GM18498 (cell line): ENCODE data around the gene SLC10A3.
A peak's percentile ranks its signal among the peaks of the same experiment; 100 is the strongest.
"Not testable (repeated sequence)": the region's sequence is repeated elsewhere in the genome, so short reads cannot be mapped to it uniquely, and the experiment has no call there.

ENCODE experiments used
- ATAC-seq: cut with Tn5 transposase; IDR thresholded peaks from one replicate; pipeline ENCODE4 v1.9.1; 2021; ENCODE audit warnings: mild to moderate bottlenecking, moderate library complexity; ENCODE audit not compliant: unreplicated experiment

SLC10A3 gene

GRCh38 chrX:154509455-154509854, 19.0 kb upstream of the SLC10A3 start:
- ATAC-seq: no peak

- ATAC-seq: no peak
Measured at GRCh38 chrX:154508384-154508745, 17.9 kb upstream of the SLC10A3 start.

- ATAC-seq: no peak
Measured at GRCh38 chrX:154507673-154508383, 17.4 kb upstream of the SLC10A3 start.

GRCh38 chrX:154506483-154507332, 16.3 kb upstream of the SLC10A3 start:
- ATAC-seq: no peak

DNA sequence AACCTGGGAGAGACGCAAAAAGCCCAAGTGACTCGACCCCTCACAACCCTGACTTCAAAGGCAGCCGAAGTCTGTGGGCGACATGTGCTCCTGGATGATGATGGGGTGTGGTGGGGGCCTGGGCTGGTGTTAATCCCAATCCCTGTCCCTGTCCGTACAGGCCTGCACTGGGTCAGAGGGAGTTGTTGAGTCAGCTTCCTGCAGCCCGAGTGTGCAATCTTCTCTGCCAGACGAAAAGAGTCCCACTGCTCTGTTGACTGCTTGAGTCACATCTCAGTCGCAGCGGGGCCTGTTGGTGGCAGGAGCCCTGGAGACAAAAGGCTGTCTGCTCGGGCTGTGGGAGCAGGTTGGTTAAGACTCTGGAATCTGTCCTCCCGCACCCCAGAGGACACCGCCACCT, 15.3 kb upstream of the SLC10A3 start:
- ATAC-seq: no peak

DNA sequence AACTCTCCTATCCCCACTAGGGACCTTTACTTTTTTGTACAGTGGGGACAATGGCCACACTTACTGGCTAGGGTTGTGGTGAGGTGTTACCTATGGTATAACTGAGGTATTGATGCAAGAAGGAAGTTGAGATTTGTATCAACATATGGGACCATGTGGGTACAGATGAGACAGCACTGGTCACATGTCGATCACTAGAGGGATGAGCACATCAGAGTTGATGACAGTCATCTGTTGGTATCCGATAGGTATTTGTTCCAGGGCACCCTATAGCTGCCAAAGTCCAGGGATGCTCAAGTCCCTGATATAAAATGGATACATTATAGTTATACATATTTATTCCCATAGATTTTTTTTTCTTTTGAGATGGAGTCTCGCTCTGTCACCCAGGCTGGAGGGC, 12.6 kb upstream of the SLC10A3 start:
- no peak for ATAC-seq

DNA sequence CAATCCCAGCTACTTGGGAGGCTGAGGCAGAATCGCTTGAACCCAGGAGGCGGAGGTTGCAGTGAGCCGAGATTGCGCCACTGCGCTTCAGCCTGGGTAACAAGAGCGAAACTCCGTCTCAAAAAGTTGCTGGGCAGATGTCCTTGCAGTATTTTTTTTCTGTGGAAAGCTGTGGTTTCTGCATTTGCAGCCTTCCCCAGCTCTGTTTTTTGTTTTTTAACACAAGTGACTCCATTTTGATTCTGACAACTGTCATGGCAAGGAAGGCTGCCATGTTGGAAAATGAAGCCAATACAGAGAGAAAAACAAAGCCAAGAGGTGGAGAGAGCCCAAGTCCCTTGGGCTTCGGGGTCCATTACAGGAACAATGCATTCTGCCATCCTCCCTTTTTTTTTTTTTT, 11.7 kb upstream of the SLC10A3 start:
- no peak for ATAC-seq

- not testable (repeated sequence) for ATAC-seq
Measured at GRCh38 chrX:154501423-154501822, 11.0 kb upstream of the SLC10A3 start.

- not testable (repeated sequence) for ATAC-seq
Measured at GRCh38 chrX:154496591-154497137, 6.2 kb upstream of the SLC10A3 start.

GRCh38 chrX:154495472-154495922, 5.1 kb upstream of the SLC10A3 start:
- no peak for ATAC-seq

GRCh38 chrX:154494715-154495114, 4.3 kb upstream of the SLC10A3 start:
- no peak for ATAC-seq

DNA sequence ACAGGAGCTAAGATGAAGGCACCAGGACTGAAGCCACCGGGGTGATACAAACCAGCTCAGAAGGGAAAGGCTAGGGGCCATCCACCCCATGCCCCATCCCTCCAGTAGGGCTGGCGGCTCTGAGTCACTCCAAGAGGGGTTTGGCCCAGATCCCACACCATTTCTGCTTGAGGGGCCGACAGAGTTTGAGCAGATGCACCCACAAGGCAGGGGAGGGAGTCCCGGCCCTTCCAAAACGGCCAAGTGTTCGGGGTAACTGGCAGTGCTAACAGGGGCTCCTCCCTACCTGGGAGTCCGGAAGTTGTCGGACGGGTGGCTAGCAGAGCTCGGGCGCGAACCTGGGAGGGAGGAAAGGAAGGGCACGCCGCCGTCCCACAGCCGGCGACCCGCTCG, 412 bp downstream of the SLC10A3 start:
- ATAC-seq: peak; percentile 23

GRCh38 chrX:154489182-154489581, 1.2 kb downstream of the SLC10A3 start:
- no peak for ATAC-seq

GRCh38 chrX:154488336-154489075, 1.9 kb downstream of the SLC10A3 start:
- ATAC-seq: no peak

DNA sequence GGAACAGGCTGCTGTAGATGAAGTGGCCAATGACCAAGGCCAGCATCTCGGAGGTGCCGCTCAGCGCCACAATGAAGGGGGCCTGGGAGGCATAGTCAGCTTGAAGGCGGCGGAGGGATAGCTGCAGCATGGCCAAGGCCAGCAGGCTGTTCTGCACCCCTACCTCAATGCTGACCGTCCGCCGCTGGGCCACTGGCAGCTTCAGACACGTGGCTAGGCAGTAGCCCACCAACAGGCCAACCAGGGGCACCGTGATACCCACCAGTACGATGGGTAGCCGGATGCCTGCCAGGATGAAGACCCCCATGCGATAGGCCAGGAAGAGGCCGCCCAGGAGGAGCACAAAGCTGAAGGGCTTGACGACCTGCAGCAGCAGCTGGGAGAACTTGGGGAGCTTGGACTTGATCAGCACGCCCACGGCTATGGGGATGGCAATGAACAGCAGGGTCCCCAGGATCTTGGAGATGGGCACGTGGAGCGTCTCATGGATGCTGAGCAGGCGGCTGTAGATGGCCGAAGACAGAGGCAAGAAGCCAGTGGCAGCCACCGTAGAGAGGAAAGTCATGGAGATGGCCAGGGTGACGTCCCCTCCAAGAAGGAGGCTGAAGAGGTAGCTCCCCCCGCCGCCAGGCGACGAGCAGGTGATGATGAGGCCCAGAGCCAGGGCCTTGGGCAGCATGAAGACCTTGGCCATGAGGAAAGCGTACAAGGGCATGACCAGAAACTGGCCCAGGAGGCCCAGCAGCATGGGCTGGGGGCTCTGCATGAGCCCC, 2.7 kb downstream of the SLC10A3 start:
- ATAC-seq: no peak

DNA sequence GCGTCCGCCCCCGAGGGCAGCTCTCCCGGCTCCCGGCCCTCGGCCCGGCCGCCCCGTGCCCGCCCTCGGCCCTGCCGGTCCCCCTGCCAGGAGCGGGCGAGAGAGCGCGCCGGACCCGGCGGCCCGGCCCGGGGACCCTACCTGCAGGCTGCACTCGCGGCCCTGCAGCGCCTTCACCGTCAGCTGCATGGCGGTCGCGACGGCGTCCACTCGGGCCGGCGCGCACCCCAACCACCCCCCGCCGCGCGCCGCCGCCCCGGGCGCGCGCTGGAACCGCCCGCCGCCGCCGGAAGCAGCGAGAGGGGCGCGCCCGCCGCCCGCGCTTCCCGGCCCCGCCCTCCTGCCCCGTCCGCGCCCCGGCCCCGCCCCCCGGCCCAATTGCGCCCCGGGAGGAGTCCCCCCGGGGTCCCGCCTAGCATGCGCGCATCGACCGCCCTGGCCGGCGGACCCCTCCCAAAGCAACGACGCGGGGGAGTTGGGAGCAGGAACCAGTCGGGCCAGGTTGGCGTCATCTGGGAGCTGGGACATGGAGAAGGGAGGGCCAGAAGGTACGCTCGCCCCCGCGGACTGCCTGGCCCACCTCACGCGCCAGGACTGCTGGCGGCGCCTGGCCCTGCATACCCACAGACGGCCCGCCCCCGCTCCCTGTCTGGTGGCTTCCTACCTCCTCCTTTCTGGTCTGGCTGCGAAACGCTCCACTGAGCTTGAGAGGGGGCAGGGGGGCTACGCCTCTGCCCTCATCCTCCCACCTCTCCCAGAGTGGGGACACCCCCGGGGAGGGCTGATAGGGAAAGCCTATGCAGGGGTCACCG, 3.8 kb downstream of the SLC10A3 start, which contains the start of gene UBL4A:
Gene UBL4A (minus strand): TSS at position 220 of the 812 bp plus-strand sequence. CDS start 31 bp downstream, at position 189.
- ATAC-seq: no peak

DNA sequence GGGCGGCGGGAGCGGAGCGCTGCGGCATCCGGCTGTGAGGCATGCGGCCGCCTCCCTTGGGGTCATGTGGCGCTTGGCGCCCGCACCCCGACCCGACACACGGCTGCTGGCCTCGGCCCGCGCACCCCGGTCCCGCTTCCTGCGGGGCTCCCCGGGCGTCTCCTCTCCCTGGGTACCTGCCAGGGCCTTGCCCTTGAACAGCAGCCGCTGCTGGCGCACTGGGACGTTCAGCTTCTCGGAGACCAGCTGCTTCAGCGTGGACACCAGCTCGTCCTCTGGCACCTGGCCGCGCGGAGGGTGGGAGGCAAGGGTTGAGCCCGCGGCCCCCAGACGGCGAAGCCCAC, 4.4 kb downstream of the SLC10A3 start:
- no peak for ATAC-seq

DNA sequence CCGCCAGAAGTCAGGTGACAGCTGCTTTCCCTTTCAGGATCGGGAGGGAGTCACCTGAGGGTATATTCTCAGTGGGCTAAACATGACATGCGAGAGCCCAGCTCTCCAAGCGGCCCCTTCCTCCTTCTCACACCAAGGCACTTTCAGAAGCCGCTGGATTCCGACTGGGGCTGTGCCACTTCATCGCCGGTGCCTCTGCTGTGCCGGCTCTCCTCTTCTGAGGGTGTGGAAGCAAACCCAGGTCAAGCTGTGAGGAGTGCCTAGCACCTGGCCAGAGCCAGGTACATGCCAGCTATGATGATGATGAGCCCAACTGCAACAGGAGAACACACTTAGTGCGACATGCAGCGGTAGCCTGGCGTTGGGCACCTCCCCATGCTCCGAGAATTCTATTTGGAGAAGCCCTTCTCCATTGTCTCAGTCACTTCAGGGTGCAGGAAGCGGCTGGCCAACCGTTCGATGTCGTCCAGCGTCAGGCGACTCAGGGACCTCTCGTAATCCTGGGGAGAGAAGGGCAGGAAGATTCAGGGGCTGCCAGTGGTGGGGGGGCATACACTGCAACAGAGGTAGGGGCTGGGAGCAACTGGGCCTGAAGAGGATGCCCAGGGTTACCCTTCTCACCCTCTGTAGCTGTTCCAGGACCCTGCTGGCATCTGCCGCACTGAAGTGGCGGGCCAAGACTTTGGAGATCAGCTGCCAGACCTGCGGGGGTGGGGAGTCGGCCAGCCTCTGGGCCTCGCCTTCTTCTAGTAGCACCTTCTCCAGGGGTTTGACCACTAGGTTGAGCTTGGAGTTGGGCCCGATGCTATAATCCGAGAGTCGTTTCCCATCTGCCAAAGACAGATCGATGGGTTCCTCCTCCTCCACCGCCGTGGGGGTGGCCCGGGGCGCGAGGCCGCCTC, 5.0 kb downstream of the SLC10A3 start:
- no peak for ATAC-seq
